HG03097 (cell line): ENCODE results near the gene TMEM184A.

Experiments
- ATAC-seq: cut with Tn5 transposase; IDR thresholded peaks from one replicate; pipeline ENCODE4 v1.9.1; 2021; ENCODE audit not compliant: unreplicated experiment, low FRiP score

The TMEM184A gene

GRCh38 chr7:1505731-1506550, 50.1 kb downstream of the TMEM184A start:
- no peak for ATAC-seq

GRCh38 chr7:1503816-1504775, 51.9 kb downstream of the TMEM184A start, which contains the start of gene INTS1:
Gene INTS1, minus strand, starts transcription at chr7:1504389. Its CDS starts 429 bp downstream, at chr7:1503960.
- peak; percentile 72 for ATAC-seq

GRCh38 chr7:1503390-1503789, 52.6 kb downstream of the TMEM184A start:
- no peak for ATAC-seq

GRCh38 chr7:1502845-1503244, 53.2 kb downstream of the TMEM184A start:
- no peak for ATAC-seq

GRCh38 chr7:1501487-1502270, 54.3 kb downstream of the TMEM184A start:
- ATAC-seq = no peak

- ATAC-seq = no peak
Observed at GRCh38 chr7:1500064-1500807, 55.8 kb downstream of the TMEM184A start.

- no peak for ATAC-seq
Observed at GRCh38 chr7:1499367-1500029, 56.5 kb downstream of the TMEM184A start.

- ATAC-seq = no peak
Observed at GRCh38 chr7:1498370-1499305, 57.4 kb downstream of the TMEM184A start.

GRCh38 chr7:1497293-1497927, 58.6 kb downstream of the TMEM184A start:
- ATAC-seq = no peak

GRCh38 chr7:1496531-1497292, 59.3 kb downstream of the TMEM184A start:
- ATAC-seq = no peak

GRCh38 chr7:1495564-1496242, 60.3 kb downstream of the TMEM184A start:
- ATAC-seq = no peak

- ATAC-seq = no peak
Observed at GRCh38 chr7:1494866-1495563, 61.0 kb downstream of the TMEM184A start.

- ATAC-seq = no peak
Observed at GRCh38 chr7:1494447-1494846, 61.6 kb downstream of the TMEM184A start.

- ATAC-seq = no peak
Observed at GRCh38 chr7:1493571-1493970, 62.4 kb downstream of the TMEM184A start.

GRCh38 chr7:1493129-1493528, 62.9 kb downstream of the TMEM184A start:
- ATAC-seq = no peak

GRCh38 chr7:1492640-1493039, 63.4 kb downstream of the TMEM184A start:
- ATAC-seq = no peak
